ENCODE data around the gene ZNF23. TPM values are rescaled to one million over a fixed set of nuclear protein-coding genes. Genes with fewer than 3 reads are reported as not detected.

Gene ZNF23
- total and polyA plus RNA-seq, 5 donors = 6.7 to 8.6 (median 7.6) TPM

GRCh38 chr16:71472051-71472450 is 10.0 kb upstream of the ZNF23 start:
- intact Hi-C loops (cut with DNase I) = no loop called here
- H3K27ac ChIP-seq (ENCODE audit: low read length) = no peak overlapping the region

GRCh38 chr16:71467810-71468209 is 5.8 kb upstream of the ZNF23 start:
- ATAC-seq = peak in 1 of 2 donors; percentile 32
- intact Hi-C loops (cut with DNase I) = no loop called here
- H3K27me3 ChIP-seq (ENCODE audit: control insufficient read depth, insufficient read depth) = no peaks in the 10 kb centered on the region
- no peaks in the 10 kb centered on the region for H3K4me1 ChIP-seq (ENCODE audit: control insufficient read depth, insufficient read depth, low read length)
- no peak overlapping the region for H3K4me3 ChIP-seq (ENCODE audit: low read length)
- H3K27ac ChIP-seq (ENCODE audit: low read length) = no peak overlapping the region
- WGBS = 21% methylated on average over 9 of the region's 9 CpGs
- peak in 2 of 3 donors; percentile 48 to 54 for DNase-seq
- H3K9me3 ChIP-seq (ENCODE audit: control insufficient read depth, low read length) = no peaks in the 10 kb centered on the region

More at GRCh38 chr16:71472051-71472450, 10.0 kb upstream of the ZNF23 start:
- no peaks in the 10 kb centered on the region for H3K27me3 ChIP-seq (ENCODE audit: control insufficient read depth, insufficient read depth)
- no peaks in the 10 kb centered on the region for H3K9me3 ChIP-seq (ENCODE audit: control insufficient read depth, low read length)
- WGBS = 65% methylated on average over 2 of the region's 2 CpGs
- H3K4me1 ChIP-seq (ENCODE audit: control insufficient read depth, insufficient read depth, low read length) = no peaks in the 10 kb centered on the region
- ATAC-seq = no peak
- DNase-seq = no peak
- no peak overlapping the region for H3K4me3 ChIP-seq (ENCODE audit: low read length)

GRCh38 chr16:71464231-71464630 is 2.2 kb upstream of the ZNF23 start:
- no peak overlapping the region for H3K27ac ChIP-seq (ENCODE audit: low read length)
- intact Hi-C loops (cut with DNase I) = no loop called here
- 48% methylated on average over 1 of the region's 1 CpG for WGBS
- DNase-seq (no peak), ATAC-seq (no peak)
- H3K27me3 ChIP-seq (ENCODE audit: control insufficient read depth, insufficient read depth) = no peaks in the 10 kb centered on the region
- H3K9me3 ChIP-seq (ENCODE audit: control insufficient read depth, low read length) = no peaks in the 10 kb centered on the region
- H3K4me1 ChIP-seq (ENCODE audit: control insufficient read depth, insufficient read depth, low read length) = no peaks in the 10 kb centered on the region
- no peak overlapping the region for H3K4me3 ChIP-seq (ENCODE audit: low read length)

GRCh38 chr16:71460941-71461340 is 1.1 kb downstream of the ZNF23 start:
- no peak for ATAC-seq
- no peaks in the 10 kb centered on the region for H3K27me3 ChIP-seq (ENCODE audit: control insufficient read depth, insufficient read depth)
- no peaks in the 10 kb centered on the region for H3K4me1 ChIP-seq (ENCODE audit: control insufficient read depth, insufficient read depth, low read length)
- H3K4me3 ChIP-seq (ENCODE audit: low read length) = peak overlapping the region; percentile 77
- H3K27ac ChIP-seq (ENCODE audit: low read length) = no peak overlapping the region
- 93% methylated on average over 1 of the region's 1 CpG for WGBS
- intact Hi-C loops (cut with DNase I) = no loop called here
- no peaks in the 10 kb centered on the region for H3K9me3 ChIP-seq (ENCODE audit: control insufficient read depth, low read length)
- DNase-seq = no peak

- Histone ChIP-seq H3K9me3 (ENCODE audit: control insufficient read depth, low read length) (no peaks in the 10 kb centered on the region), H3K4me1 (ENCODE audit: control insufficient read depth, insufficient read depth, low read length) (no peaks in the 10 kb centered on the region), H3K4me3 (ENCODE audit: low read length) (no peak overlapping the region), H3K27ac (ENCODE audit: low read length) (no peak overlapping the region), H3K27me3 (ENCODE audit: control insufficient read depth, insufficient read depth) (no peaks in the 10 kb centered on the region)
- ATAC-seq = no peak
- WGBS = 65% methylated on average over 4 of the region's 4 CpGs
- no peak for DNase-seq
- intact Hi-C loops (cut with DNase I) = no loop called here
Measured at GRCh38 chr16:71460236-71460635, 1.8 kb downstream of the ZNF23 start.

- DNase-seq = no peak
- no peak for ATAC-seq
- Histone ChIP-seq H3K27ac (ENCODE audit: low read length) (no peak overlapping the region), H3K4me1 (ENCODE audit: control insufficient read depth, insufficient read depth, low read length) (no peaks in the 10 kb centered on the region), H3K27me3 (ENCODE audit: control insufficient read depth, insufficient read depth) (no peaks in the 10 kb centered on the region), H3K9me3 (ENCODE audit: control insufficient read depth, low read length) (no peaks in the 10 kb centered on the region), H3K4me3 (ENCODE audit: low read length) (no peak overlapping the region)
- intact Hi-C loops (cut with DNase I) = no loop called here
Measured at GRCh38 chr16:71459510-71459909, 2.5 kb downstream of the ZNF23 start.

GRCh38 chr16:71456801-71457200 is 5.2 kb downstream of the ZNF23 start:
- intact Hi-C loops (cut with DNase I) = no loop called here
- ATAC-seq (no peak), DNase-seq (no peak)
- Histone ChIP-seq H3K4me3 (ENCODE audit: low read length) (no peak overlapping the region), H3K4me1 (ENCODE audit: control insufficient read depth, insufficient read depth, low read length) (no peaks in the 10 kb centered on the region), H3K27me3 (ENCODE audit: control insufficient read depth, insufficient read depth) (no peaks in the 10 kb centered on the region), H3K9me3 (ENCODE audit: control insufficient read depth, low read length) (no peaks in the 10 kb centered on the region), H3K27ac (ENCODE audit: low read length) (no peak overlapping the region)
- 95% methylated on average over 4 of the region's 4 CpGs for WGBS

GRCh38 chr16:71453036-71453435 is 9.0 kb downstream of the ZNF23 start:
- Histone ChIP-seq H3K27me3 (ENCODE audit: control insufficient read depth, insufficient read depth) (no peaks in the 10 kb centered on the region), H3K4me3 (ENCODE audit: low read length) (no peak overlapping the region), H3K27ac (ENCODE audit: low read length) (no peak overlapping the region), H3K4me1 (ENCODE audit: control insufficient read depth, insufficient read depth, low read length) (no peaks in the 10 kb centered on the region), H3K9me3 (ENCODE audit: control insufficient read depth, low read length) (peaks cover 17% of the 10 kb centered on the region)
- ATAC-seq (no peak), DNase-seq (no peak)
- intact Hi-C loops (cut with DNase I) = loop anchor here in 1 of 4 donors (5.0 kb wide), 1 partner anchor 34 kb away; the partner anchor contains the start of gene ZNF19

- DNase-seq (no peak), ATAC-seq (no peak)
- H3K4me3 ChIP-seq (ENCODE audit: low read length) = peak overlapping the region; percentile 17
- peaks cover 20% of the 10 kb centered on the region for H3K9me3 ChIP-seq (ENCODE audit: control insufficient read depth, low read length)
- H3K4me1 ChIP-seq (ENCODE audit: control insufficient read depth, insufficient read depth, low read length) = no peaks in the 10 kb centered on the region
- H3K27ac ChIP-seq (ENCODE audit: low read length) = no peak overlapping the region
- intact Hi-C loops (cut with DNase I) = no loop called here
- no peaks in the 10 kb centered on the region for H3K27me3 ChIP-seq (ENCODE audit: control insufficient read depth, insufficient read depth)
- WGBS = 95% methylated on average over 3 of the region's 3 CpGs
Measured at GRCh38 chr16:71449020-71449419, 13.0 kb downstream of the ZNF23 start.

GRCh38 chr16:71448274-71448866 is 13.7 kb downstream of the ZNF23 start:
- Histone ChIP-seq H3K9me3 (ENCODE audit: control insufficient read depth, low read length) (peaks cover 20% of the 10 kb centered on the region), H3K4me1 (ENCODE audit: control insufficient read depth, insufficient read depth, low read length) (no peaks in the 10 kb centered on the region), H3K4me3 (ENCODE audit: low read length) (peak overlapping the region; percentile 4), H3K27me3 (ENCODE audit: control insufficient read depth, insufficient read depth) (no peaks in the 10 kb centered on the region), H3K27ac (ENCODE audit: low read length) (no peak overlapping the region)
- ATAC-seq = no peak
- no peak for DNase-seq
- 98% methylated on average over 7 of the region's 7 CpGs for WGBS
- intact Hi-C loops (cut with DNase I) = no loop called here

- intact Hi-C loops (cut with DNase I) = no loop called here
- H3K9me3 ChIP-seq (ENCODE audit: control insufficient read depth, low read length) = peaks cover 9% of the 10 kb centered on the region
- WGBS = 96% methylated on average over 6 of the region's 6 CpGs
- H3K4me3 ChIP-seq (ENCODE audit: low read length) = no peak overlapping the region
- ATAC-seq (no peak), DNase-seq (no peak)
- no peak overlapping the region for H3K27ac ChIP-seq (ENCODE audit: low read length)
- no peaks in the 10 kb centered on the region for H3K4me1 ChIP-seq (ENCODE audit: control insufficient read depth, insufficient read depth, low read length)
- no peaks in the 10 kb centered on the region for H3K27me3 ChIP-seq (ENCODE audit: control insufficient read depth, insufficient read depth)
Measured at GRCh38 chr16:71443714-71444113, 18.3 kb downstream of the ZNF23 start.

- 79% methylated on average over 13 of the region's 13 CpGs for WGBS
- DNase-seq (no peak), ATAC-seq (no peak)
- Histone ChIP-seq H3K27me3 (ENCODE audit: control insufficient read depth, insufficient read depth) (no peaks in the 10 kb centered on the region), H3K4me3 (ENCODE audit: low read length) (no peak within 1 kb of the TSS), H3K4me1 (ENCODE audit: control insufficient read depth, insufficient read depth, low read length) (no peaks in the 10 kb centered on the region), H3K9me3 (ENCODE audit: control insufficient read depth, low read length) (peaks cover 1% of the 10 kb centered on the region), H3K27ac (ENCODE audit: low read length) (no peak within 1 kb of the TSS)
- intact Hi-C loops (cut with DNase I) = no loop called here
Measured at GRCh38 chr16:71442051-71442440, 20.0 kb downstream of the ZNF23 start, which contains the start of gene TLE7. Gene TLE7, minus strand, starts transcription at chr16:71442054. Its CDS starts 8,730 bp downstream, at chr16:71433324.
